ENCODE results near the gene TRIO.
"Not testable (repeated sequence)": the region's sequence is repeated elsewhere in the genome, so short reads cannot be mapped to it uniquely, and the experiment has no call there.

The TRIO gene

DNA sequence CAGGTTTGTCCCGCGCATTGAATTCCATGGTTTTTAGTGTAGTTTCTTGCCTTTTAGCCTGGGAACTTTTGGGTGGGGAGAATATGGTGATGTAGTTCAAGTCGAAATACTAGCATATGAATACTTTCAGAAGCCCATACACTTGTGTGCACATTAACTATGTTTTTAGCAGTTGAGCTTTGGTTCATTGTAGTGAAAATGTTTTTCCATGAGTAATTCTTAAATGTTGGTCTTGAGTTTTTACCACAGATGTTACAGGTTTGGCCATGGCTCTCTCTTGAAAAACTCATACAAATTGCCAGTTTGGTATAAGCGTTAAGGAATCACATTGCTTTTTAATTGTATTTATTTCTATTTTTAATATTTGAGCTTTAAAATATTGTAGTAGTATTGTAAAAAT, 45.6 kb downstream of the TRIO start:
- no peak for DNase-seq

DNA sequence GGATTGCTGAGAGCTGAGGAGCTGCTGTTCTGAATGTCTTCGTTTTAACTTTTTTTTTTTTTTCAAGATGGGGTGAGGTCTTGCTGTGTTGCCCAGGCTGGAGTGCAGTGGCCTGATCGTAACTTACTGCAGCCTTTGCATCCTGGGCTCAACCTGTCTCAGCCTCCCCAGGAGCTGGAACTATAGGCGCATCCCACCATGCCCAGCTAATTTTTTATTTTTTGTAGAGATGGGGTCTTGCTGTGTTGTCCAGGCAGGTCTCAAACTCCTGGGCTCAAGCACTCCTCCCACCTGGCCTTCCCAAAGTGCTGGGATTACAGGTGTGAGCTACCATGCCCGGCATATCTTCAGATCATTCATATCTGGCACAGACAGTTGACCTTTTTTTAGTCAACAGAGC, 46.5 kb downstream of the TRIO start:
- DNase-seq, result no peak

DNA sequence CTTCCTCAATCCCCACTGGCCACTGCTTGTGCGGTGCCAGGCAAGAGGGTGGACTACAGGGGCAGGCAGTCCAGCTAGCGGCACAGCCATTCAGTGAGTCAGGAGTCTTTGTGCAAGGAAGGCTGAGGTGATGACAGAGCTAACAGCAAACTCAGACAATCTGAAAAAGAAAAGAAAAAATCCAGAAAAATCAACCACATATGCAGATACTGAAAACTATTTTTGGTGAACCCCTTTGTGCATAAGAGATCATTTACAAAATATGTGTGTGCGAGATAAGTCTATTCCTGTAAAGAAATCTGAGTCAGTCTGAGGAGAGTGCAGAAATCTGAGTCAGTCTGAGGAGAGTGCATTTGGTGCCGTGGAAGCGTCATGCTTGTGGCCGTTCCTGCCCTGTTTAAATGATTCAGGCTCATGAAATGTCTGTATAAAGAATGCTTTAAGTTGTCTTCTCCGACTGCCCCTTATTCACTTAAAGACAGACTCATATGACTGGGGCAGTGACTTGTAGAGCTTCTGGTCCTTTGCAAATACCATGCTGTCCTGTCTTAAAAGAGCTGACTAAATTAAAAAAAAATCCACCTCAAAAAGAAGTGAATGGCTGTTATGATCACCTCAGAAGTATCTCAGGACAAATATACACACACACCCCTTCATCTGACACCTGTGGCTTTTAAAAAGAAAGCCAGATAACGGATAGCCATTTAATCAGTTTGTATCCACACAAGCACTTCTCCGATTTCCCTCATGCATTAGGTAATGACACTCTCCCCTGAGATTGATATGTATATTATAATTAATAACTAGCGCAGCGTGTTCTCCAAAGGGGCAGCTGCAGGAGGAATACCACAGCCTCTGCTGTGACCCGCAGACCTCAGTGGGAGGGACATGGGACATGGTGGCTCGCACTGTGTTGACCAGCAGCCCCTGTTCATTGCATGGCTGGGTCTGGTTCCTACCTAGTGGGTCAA, 47.3 kb downstream of the TRIO start:
- DNase-seq, result no peak

DNA sequence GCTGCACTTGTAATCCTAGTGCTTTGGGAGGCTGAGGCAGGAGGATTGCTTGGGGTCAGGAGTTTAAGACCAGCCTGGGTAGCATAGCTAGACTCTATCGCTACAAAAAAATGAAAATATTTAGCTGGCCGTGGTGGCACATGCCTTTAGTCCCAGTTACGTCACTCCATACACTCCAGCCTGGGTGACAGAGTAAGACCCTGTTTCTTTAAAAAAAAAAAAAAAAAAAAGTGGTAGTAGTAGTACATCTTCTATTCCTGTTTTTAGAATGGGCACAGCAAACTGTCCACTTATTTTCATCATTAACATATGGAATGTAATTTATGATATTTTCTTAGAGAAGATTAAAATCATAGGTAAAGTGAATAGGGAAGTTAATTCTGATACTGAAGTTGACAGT, 48.2 kb downstream of the TRIO start:
- DNase-seq, result peak; percentile 9

DNA sequence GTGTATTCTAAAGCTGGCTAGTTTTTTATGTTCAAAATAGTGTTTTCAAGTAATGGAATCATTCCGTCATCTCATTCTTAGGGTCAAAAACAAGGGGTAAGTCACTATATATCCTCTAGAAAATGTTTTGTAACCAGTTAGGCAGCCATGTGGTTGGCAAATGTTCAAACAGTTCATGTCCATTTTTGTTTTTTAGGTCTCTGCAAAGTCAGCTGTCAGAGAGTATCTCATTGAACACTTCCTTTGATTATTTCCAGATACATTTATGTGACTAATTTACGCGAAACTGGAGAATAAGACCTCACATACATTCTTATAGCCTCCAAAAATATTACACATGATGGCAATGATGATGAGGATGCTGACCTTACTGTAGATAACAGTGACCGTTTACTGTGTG, 50.4 kb downstream of the TRIO start:
- DNase-seq, result no peak

DNA sequence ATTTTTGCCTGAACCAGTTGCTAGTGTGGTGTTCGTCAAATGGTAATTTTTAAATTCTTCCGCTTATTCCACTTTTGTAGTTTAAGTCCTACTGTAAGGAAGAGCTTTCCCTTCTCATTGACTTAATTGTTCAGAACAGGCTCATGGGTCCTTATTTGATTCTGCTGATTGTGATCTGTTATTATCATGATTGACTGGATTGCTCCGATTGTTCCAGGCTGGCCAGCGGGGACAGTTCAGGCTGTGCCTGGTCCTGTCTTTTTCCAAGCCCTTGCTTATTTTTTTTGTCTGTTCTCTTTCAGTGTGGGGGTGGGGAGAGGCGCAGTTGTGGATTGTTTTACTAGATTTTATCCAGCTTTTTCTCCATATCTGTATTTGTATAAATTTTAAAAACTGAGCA, 52.4 kb downstream of the TRIO start:
- DNase-seq, result no peak

DNA sequence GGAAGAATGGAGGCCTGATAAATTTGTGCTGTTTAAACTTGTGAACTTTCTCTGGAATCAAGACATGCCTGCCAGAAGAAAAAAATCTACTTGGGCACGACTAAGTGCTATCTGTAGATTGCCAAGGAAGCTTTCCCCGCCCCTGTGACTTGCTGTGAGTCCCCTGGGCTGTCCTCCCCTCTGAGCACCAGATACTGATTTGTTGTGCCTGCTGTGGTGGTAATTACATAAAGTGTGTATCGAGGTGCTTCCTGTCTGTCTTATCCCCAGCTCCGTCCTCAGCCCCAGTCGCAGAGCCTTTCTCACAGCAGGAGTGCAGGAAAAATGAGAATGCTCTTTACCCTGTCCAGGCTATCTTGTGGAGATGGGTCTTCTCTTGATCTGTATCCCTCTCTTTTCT, 53.9 kb downstream of the TRIO start:
- DNase-seq, result no peak

DNA sequence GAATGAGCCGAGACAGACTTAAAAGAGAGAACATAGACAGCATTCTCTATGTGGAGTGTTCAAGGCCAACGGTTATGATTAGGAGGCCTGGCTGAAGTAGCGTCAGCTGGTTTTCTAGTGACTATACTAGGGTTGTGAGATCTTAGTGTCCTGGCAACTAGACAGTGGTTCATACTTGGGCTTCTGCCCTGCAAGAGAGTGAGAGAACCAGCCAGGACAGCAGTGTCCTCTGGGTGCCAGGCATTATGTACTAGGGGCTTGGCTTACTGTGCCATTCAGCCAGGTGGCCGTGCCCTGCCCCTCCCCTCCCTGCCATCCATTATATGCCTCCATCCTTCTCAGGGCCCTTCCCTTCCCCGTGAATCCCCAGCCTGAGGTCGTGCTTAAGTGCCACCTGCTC, 56.8 kb downstream of the TRIO start:
- DNase-seq, result no peak

DNA sequence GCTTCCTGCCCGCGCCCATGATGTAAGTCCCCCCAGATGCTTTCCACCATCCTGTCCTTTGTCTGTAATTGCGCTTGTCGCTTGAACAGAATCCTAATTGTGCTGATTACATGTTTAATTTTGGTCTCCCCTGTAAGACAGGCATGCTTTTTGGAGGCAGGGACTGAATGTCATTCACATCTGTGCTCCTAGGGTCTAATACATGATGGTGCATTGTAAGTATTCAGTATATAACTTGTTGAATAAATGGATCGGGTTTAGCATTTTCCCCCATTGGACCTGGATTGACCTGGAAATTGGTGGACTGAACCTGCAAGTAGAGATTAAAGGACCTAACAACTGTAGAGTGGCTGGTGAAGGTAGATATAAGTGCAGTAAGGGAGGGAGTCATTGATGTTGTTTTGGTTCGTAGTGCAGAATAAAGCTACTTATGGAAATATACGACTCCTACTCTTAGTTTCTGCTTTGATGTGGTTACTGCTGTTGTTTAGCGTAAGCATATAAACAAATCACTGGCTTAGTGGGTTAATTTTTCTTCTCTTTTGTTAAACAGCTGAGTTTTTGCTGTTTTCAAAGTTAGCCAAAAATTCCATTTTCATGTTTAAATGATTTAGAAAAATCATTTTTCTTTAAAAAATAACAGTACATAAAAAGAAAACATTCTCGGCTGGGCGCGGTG, 57.3 kb downstream of the TRIO start:
- no peak for DNase-seq

DNA sequence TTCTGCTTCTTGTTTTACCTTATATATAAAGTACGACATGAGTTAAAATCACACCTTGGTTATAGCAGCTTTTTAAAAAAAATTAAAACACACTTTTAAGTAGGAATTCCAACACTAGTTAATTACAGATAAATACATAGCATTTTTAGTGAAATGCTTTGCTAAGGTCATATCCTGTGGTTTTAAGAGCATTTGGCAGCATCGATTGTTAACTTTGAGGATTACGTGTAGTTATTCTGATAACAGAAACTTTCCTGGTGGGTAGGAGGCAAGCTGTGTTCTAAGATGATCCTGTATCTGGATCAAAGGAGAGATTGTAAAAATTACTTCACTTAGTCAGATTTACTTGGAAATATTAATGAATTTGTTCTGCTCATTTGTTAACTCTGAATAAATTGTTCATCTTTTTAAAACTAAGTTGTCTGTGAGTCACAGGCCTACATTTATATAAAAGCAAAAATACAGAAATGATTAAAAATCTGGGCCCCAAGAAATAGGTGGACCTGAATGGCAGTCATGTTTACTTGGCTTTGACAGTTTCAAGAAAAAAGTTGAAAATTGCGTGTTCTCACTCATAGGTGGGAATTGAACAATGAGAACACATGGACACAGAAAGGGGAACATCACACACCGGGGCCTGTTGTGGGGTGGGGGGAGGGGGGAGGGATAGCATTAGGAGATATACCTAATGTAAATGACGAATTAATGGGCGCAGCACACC, 58.3 kb downstream of the TRIO start:
- DNase-seq, result no peak

DNA sequence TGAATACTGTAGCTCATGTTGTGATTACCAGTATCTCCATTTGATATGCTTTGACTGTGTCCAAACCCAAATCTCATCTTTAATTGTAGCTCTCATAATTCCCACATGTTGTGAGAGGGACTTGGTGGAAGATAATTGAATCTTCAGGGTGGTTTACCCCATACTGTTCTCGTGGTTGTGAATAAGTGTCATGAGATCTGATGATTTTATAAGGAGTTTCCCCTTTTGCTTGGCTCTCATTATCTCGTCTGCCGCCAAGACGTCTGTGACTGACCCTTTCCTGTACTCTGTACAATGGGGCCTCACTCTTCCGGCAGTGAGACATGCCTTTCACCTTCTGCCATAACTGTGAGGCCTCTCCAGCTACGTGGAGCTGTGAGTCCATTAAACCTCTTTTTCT, 59.3 kb downstream of the TRIO start:
- peak; percentile 32 for DNase-seq

DNA sequence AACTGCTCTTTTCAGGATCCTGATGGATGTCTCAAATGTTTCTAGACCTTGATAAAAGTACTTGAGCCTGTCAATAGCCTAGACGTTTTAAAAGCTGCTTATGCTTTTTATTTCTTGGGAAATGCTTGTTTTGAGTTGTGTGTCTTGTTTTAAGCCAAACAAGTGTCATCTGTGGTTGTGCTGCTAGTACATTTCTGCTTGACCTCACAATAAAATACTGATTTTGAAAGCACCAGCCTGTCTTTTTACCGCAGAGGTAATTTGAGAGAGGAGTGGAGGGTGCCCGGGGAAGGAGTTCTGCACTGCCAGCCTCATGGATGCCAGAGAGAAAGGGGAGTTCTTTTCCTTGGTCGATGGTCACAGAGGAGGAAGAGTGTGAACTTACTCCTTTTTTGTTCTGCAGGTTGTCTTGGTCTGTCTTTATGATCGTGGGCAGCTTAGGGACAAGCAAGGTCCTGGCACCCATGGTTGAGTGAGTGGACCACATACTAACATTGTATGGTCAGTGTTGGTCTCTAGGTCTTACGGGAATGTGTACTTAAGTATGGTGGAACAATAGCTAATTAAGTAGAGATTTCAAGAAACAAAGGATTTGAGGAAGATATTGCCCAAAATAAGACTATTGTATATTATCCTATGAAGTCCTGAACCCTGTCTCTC, 61.0 kb downstream of the TRIO start:
- no peak for DNase-seq

DNA sequence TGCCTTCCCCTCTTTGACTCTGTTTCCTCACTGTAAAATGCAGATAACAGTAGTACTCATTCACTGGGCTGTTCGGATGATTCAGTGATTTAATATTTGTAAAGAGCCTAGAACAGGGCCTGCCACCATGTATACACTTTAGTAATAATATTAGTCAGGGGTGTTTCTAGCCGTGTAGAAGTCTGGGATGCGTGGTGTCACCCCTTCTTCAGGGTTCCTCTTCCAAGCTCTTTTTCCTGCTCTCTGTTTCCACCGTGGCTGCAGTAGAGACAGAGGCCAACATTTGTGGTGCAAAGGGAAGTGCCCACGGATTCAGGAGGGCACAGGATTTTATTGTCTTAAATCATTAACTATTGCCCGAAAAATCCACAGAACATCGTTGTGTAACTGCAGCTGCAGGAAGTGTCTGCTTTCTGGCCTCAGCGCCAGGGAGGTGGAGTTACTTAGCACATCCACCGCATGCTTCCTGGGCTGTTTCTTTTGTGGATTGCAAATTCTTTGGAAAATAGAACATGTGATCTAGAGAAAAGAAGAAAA, 61.7 kb downstream of the TRIO start:
- peak; percentile 78 for DNase-seq

DNA sequence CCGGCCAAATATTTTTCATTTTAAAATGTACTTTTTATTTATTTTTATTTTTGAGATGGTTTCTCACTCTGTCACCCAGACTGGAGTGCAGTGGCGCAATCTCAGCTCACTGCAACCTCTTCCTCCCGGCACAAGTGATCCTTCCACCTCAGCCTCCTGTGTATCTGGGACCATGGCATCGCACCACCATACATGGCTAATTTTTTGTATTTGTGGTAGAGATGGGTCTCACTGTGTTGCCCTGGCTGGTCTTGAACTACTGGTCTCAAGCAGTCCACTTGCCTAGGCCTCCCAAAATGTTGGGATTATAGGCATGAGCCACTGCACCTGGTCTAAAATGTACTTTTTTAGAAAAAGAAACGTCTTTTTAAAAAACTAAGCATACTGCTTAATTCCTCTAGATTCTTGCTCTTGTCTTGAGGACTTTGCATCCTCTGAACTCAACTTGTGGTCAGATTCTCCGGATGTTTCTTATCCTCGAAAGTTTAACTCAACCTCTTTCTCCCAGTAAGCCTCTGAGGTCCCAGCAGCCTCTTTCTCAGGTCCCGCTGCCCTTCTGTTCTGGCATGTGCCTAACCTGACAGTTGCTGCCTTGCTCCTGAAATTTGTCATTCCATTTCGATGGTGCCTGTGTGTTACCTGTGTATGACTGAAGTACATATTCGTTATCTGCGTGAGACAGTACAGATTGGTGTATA, 63.0 kb downstream of the TRIO start:
- DNase-seq, result peak; percentile 35

DNA sequence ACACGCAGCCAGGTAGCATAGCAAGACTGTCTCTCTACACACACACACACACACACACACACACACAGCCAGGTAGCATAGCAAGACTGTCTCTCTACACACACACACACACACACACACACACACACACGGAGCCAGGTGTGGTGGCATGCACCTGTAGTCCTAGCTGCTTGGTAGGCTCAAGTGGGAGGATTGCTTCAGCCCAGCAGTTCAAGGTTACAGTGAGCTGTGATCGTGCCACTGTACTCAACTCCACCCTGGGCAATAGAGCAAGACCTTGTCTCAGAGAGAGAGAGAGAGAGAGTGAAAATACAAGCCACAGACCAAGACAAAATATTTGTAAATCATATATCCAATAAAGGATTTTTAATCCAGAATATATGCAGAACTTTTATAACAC, 64.3 kb downstream of the TRIO start:
- not testable (repeated sequence) for DNase-seq

DNA sequence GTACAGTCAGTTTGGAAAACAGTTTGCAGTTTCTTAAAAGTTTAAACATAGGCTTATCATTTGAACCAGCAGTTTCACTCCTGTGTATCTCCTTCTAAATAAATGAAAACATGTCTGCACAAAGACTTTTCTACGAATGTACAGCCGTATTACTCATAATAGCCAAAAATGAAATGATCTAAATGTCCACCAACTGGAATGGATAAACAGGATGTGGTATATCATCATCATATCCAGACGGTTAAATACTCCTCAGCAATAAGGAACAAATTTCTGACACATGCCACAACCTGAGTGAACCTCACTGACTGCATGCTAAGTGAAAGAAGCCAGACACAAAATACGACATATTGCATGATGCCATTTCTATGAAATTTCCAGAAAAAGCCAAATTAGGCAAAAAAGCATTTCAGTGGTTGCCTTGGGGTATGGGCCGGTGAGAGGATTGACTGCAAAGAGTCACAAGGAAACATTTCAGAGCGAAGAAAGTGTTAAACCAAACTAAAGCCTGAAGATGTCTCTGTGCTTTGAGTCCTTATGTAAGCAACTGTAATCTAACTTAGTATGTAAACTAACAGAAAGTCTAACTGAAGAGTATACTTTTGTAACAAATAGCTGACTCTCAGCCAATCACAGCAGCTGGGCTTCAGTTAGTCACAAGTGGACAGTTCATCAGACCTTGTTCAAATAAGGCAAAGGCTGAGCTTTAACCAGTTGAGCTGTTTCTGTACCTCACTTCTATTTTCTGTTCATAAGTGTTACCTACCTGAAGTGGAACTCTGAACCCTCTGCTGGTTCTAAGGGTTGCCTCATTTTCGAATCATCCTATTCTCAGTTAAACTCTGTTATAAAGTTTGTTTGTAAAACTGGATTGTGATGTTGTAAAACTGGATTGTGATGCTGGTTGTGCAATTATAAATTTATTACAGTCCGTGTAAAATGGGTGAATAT, 65.2 kb downstream of the TRIO start:
- peak; percentile 54 for DNase-seq

DNA sequence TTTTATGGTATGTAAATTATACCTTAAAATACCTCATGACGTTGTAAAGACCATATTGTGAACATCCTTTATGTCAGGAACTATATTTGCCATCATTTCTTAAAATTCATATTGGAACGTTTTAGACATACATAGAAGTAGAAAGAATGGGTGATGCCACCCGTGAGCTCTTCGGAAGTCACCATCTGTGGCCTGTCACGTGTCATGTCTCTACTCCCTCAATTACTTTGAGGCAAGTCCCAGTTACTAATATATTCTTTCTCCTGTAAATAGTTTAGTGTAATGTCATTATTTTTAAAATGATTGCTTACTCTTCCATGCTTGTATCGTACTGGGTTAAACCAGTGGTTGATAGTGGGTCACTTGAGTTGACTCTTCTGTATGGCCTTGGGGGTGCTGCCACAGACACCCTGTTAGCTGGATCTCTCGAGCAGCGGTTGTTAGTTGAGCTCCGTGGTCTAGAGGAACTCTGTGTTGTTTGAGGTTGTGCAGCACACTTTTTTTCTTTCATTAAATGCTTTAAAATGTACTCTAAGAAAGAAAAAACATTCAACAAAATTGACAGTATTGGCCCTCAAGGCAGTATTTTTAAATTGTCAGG, 66.2 kb downstream of the TRIO start:
- DNase-seq, result no peak

DNA sequence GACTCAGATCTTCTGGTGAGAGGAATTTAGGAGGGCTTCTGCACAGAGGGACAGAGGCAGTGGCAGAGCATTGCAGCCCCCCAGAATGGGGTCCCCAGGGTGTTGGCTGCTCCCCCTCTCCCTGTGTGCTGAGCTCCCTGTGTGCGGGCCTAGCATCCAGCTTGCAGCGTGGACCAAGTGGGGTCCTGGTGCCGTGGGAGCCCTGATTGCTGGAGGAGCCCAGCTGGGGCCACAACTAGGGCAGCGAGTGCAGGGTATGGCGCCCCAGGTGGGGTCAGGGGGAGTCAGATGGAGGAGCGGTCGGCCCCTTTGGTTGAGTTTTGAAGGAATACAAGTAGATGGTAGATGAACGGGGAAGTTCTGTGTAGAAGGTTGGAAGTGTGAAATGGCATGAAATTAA, 66.7 kb downstream of the TRIO start:
- DNase-seq, result no peak

DNA sequence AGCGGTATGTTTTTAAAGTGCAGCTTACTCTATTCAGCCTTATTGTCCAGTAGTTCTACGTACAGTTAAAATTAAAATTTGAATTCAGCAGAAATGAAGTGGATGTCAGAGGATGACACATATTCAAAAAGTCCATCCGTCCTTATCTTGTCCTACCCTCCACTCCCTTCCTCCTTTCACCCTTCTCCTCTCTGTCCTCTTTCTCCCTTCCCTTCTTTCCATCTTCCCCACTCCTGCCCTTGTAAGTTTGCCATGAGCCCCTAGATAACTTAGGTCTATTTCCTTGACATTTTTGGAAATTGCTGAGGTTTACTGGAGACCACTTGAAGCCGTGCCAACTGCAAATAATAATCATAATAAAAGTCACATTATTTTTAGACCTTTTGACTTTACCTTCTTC, 67.6 kb downstream of the TRIO start:
- DNase-seq, result no peak

Measured in MV-4-11 (cell line).